Measurements from ENCODE around the gene SLC9A7.

DNA sequence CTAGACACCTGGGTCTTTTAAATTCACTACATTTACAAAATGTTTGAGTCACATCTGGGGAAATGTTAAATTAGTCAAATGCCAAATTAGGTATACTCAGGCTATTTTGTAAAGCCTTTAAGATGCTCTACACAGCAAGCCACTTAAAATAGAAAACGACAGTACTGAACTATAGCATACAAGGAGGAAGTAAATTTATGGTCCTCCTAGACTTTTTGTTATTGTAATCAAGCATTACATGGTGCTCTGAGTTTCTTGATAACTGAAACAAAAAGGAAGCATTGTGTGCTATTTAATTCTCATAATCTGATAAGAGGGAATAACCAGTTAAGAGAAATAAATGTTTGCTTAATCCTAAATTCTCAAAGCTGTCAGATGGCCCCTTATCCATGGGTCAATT is 46.2 kb downstream of the SLC9A7 start:
- TF ChIP-seq POLR2A (IDR thresholded peaks at IDR 0.05; ENCODE audit: low read depth, low read length) (no peak), TAF1 (IDR thresholded peaks at IDR 0.05; ENCODE audit: borderline replicate concordance, low read depth, low read length) (no peak)
